Coronary artery (tissue), 2 donors: ENCODE results near the gene GIMD1.
"Not testable (repeated sequence)": the region's sequence is repeated elsewhere in the genome, so short reads cannot be mapped to it uniquely, and the experiment has no call there.

ENCODE experiments used
- DNase-seq: peaks from one replicate; pipeline ENCODE4 v3.0.0-alpha.2; 2017; ENCODE audit warnings: low spot score
- H3K27ac ChIP-seq, 2 donors: fragments of 200-600 bp; sonication (generic); one replicate each; pipeline ENCODE4 v1.5.1; 2016 to 2019
- H3K4me3 ChIP-seq: fragments of 200-600 bp; sonication (generic); 2 replicates; pipeline ENCODE4 v1.5.1; 2016; ENCODE audit warnings: mild to moderate bottlenecking, moderate library complexity
- CTCF ChIP-seq: fragments of 200-600 bp; sonication (generic); IDR thresholded peaks from one replicate; pipeline ENCODE4 v1.5.1; 2019; ENCODE audit warnings: antibody characterized with exemption

GIMD1 gene

GRCh38 chr4:106368678-106369077 lies at the start of gene GIMD1:
Gene GIMD1, minus strand, starts transcription at chr4:106368778. Its CDS starts 1,343 bp downstream, at chr4:106367435.
- no peak for TF ChIP-seq CTCF
- Histone ChIP-seq H3K4me3 (no peak within 1 kb of the TSS), H3K27ac (no peak within 1 kb of the TSS)
- DNase-seq: no peak

DNA sequence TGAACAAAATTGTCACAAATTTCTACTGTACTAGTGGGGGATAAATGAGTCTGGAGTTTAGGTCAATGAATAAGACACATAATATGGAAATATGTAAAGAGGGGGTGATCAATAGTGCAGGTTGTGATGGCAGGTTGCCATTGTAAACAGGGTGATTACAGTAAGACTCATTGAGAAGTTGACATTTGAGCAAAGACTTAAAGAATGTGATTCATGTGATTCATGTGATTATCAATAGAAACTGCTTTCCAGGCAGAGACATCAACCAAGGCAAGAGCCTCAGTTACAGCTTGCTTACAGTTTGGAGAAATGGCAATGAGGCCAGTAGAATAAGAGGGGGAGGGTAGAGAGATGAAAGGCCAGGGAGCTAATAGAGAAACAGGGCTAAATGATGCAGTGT lies 45.8 kb upstream of the GIMD1 start:
- DNase-seq: no peak
- Histone ChIP-seq H3K4me3 (no peak overlapping the region), H3K27ac (no peak overlapping the region)
- no peak for TF ChIP-seq CTCF

DNA sequence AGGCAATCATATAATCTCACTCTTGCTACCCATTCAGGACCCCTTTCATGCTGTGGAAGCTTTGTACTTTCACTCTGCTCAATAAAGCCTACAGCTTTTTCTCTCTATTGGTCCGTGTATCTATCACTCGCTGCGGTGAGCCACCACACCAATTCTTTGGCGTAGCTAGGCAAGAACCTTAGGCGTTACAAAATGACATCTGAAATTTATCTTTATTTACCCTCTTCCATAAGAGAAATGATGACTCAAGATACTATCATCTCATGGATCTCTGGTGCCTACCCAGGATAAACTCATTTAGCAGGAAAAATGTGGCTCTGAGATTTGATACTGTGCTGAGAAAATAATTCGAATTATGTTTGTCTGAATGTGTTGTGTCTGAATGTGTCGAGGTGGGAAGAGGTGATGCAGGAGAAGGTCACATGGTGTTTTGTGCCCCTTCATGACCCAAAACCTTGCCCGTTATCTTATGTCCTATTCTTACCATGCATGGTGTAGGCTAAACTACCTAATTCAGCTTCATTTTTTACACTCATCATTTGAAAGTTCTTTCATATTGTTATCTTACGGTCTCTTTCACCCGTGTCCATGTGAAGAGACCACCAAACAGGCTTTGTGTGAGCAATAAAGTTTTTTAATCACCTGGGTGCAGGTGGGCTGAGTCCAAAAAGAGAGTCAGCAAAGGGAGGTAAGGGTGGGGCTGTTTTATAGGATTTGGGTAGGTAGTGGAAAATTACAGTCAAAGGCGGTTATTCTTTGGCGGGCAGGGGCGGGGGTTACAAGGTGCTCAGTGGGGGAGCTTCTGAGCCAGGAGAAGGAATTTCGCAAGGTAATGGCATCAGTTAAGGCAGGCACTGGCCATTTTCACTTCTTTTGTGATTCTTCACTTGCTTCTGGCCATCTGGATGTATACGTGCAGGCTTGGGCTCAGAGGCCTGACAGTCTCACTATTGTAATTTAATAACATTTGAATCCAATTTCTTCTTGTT lies 41.6 kb upstream of the GIMD1 start:
- no peak overlapping the region for H3K27ac ChIP-seq
- no peak overlapping the region for H3K4me3 ChIP-seq
- no peak for DNase-seq
- no peak for TF ChIP-seq CTCF

DNA sequence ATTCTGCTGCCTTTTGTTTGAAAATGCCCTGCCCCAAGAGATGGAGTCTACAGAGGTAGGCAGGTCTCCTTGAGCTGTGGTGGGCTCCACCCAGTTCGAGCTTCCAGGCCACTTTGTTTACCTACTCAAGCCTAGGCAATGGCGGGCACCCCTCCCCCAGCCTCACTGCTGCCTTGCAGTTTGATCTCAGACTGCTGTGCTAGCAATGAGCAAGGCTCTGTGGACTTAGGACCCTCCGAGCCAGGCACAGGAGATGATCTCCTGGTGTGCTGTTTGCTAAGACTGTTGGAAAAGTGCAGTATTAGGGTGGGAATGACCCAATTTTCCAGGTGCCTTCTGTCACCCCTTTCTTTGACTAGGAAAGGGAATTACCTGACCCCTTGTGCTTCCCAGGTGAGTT lies 39.4 kb upstream of the GIMD1 start:
- not testable (repeated sequence) for DNase-seq, H3K27ac ChIP-seq, H3K4me3 ChIP-seq

DNA sequence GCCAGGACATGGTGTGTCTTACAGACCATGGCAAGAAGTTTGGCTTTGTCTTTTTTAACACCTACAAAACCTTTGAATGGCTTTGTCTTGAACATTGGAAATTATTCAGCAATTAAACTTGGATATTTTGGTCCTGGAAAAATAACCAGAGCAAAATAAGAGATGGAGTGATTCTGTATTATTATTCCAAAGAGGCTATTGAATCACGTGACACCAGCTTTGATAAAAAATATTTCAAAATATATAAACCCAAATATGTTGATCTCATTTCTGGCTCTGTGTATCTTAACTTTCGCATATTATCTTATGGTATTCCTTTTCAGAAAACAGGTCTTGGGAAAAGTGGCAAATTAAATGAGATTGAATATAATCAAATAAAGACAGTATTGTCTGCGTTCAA lies 32.6 kb upstream of the GIMD1 start:
- Histone ChIP-seq H3K4me3 (no peak overlapping the region), H3K27ac (no peak overlapping the region)
- DNase-seq: no peak
- TF ChIP-seq CTCF: no peak

DNA sequence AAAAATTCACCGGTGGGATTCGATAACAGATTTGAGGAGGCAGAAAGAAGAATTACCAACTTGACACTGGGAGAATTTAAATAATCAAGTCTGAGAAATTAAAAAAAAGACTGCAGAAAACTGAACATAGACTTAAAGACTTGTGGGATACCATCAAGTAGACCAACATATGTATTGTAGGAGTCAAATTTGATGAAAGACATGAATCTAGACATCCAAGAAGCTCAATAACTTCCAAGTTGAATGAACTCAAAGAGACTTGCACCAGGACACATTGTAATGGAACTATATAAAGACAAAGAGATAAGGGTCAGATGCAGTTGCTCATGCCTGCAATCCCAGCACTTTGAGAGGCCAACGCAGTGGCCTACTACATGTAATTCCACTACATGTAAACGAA lies 30.3 kb upstream of the GIMD1 start:
- not testable (repeated sequence) for H3K4me3 ChIP-seq, DNase-seq, H3K27ac ChIP-seq

DNA sequence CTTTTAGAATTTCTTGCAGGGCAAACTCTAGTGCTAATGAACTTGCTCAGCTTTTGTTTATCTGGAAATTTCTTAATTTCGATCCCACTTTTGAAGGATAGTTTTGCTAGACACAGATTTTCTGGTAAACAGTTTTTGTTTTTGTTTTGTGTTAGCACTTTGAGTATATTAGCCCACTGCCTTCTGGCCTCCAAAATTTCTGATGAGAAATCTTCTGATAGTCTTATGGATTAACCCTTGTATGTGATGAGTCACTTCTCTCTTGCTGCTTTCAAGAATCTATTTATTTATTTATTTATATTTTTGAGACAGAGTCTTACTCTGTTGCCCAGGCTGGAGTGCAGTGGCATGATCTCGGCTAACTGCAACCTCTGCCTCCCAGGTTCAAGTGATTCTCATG lies 27.0 kb upstream of the GIMD1 start:
- no peak for TF ChIP-seq CTCF
- no peak overlapping the region for H3K4me3 ChIP-seq
- no peak for DNase-seq
- no peak overlapping the region for H3K27ac ChIP-seq

DNA sequence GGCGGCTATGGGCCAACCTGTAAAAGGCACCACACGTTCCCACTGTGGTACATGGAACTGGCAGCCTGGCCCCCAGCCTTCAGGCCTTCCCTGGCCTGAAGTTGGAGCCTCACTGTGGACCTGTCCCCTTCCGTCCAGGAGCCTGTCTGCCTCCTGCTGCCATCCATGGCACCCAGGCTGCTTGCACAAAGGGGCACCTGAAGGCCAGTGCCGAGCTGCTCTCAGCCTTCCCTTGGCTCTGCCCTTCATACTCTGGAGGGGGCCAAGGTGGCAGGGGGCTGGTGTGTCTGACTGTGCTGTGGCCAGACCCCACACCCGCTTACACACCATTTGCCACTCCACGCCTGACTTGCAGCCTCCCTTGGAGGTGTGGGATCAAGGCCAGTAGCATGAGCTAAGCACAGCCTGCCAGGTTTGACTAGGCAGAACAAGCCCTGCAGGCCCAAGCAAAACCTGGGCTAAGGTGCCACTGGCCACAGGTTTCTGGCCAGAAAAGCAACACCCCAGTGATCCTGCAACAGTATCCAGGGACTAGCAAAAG lies 17.3 kb upstream of the GIMD1 start:
- no peak for TF ChIP-seq CTCF

More for the DNA sequence above, 17.3 kb upstream of the GIMD1 start:
- DNase-seq: no peak
- no peak overlapping the region for H3K27ac ChIP-seq
- H3K4me3 ChIP-seq: no peak overlapping the region
